HepG2 (cell line): ENCODE results near the gene SLC2A2. TPM values are rescaled to one million over a fixed set of nuclear protein-coding genes. Genes with fewer than 3 reads are reported as not detected.

Experiments
- DBP ChIP-seq: sonication (generic); formaldehyde crosslinking; IDR thresholded peaks from 2 replicates; pipeline ENCODE4 v1.4.0; 2020; ENCODE audit warnings: missing genetic modification reagents; ENCODE audit errors: not compliant biosample characterization
- EEA1 ChIP-seq: sonication (generic); formaldehyde crosslinking; IDR thresholded peaks from 2 replicates; pipeline ENCODE4 v1.5.1; 2020; ENCODE audit warnings: mild to moderate bottlenecking, missing genetic modification reagents, borderline replicate concordance
- GATAD2A ChIP-seq: IDR thresholded peaks from 2 replicates; pipeline ENCODE4 v1.6.1; 2016
- HDAC1 ChIP-seq: sonication (generic); formaldehyde crosslinking; IDR thresholded peaks from 2 replicates; pipeline ENCODE4 v1.5.1; 2020; ENCODE audit warnings: mild to moderate bottlenecking, missing genetic modification reagents
- ISL2 ChIP-seq: sonication (generic); formaldehyde crosslinking; IDR thresholded peaks from 2 replicates; pipeline ENCODE4 v1.5.0; 2020; ENCODE audit warnings: missing genetic modification reagents
- PHF20 ChIP-seq: sonication (generic); formaldehyde crosslinking; IDR thresholded peaks from 2 replicates; pipeline ENCODE4 v1.5.0; 2020; ENCODE audit warnings: mild to moderate bottlenecking, missing genetic modification reagents
- PRMT3 ChIP-seq: sonication (generic); formaldehyde crosslinking; IDR thresholded peaks from 2 replicates; pipeline ENCODE4 v1.8.1; 2022; ENCODE audit warnings: low read depth, mild to moderate bottlenecking, moderate library complexity, missing genetic modification reagents, borderline replicate concordance
- SNAPC2 ChIP-seq: sonication (generic); formaldehyde crosslinking; IDR thresholded peaks from 2 replicates; pipeline ENCODE4 v1.8.1; 2022; ENCODE audit warnings: mild to moderate bottlenecking, missing genetic modification reagents
- TCF7 ChIP-seq: sonication (generic); IDR thresholded peaks from 2 replicates; pipeline ENCODE4 v1.6.1; 2016; ENCODE audit warnings: antibody characterized with exemption, low read depth
- TOE1 ChIP-seq: sonication (generic); formaldehyde crosslinking; IDR thresholded peaks from 2 replicates; pipeline ENCODE4 v1.4.0; 2020; ENCODE audit warnings: mild to moderate bottlenecking, missing genetic modification reagents
- ZMYM2 ChIP-seq: sonication (generic); formaldehyde crosslinking; IDR thresholded peaks from 2 replicates; pipeline ENCODE4 v1.8.0; 2022; ENCODE audit warnings: mild to moderate bottlenecking, missing genetic modification reagents
- ZNF101 ChIP-seq: sonication (generic); formaldehyde crosslinking; IDR thresholded peaks from 2 replicates; pipeline ENCODE4 v1.4.0; 2020; ENCODE audit warnings: mild to moderate bottlenecking, low read depth, missing genetic modification reagents, borderline replicate concordance
- ZNF230 ChIP-seq: sonication (generic); formaldehyde crosslinking; IDR thresholded peaks from 2 replicates; pipeline ENCODE4 v1.4.0; 2020; ENCODE audit warnings: mild to moderate bottlenecking, missing genetic modification reagents
- ZNF326 ChIP-seq: sonication (generic); formaldehyde crosslinking; IDR thresholded peaks from 2 replicates; pipeline ENCODE4 v1.4.0; 2020; ENCODE audit warnings: missing genetic modification reagents, borderline replicate concordance
- ZNF33A ChIP-seq: sonication (generic); formaldehyde crosslinking; IDR thresholded peaks from 2 replicates; pipeline ENCODE4 v1.5.1; 2020; ENCODE audit warnings: missing genetic modification reagents, mild to moderate bottlenecking, moderate library complexity, borderline replicate concordance
- polyA plus RNA-seq, 8 experiments: library from polyadenylated mRNA; depleted of rRNA in 3 of 8; stranded (reverse) in 7 of 8; unstranded in 1 of 8; fragments of >200 nt; fragmentation: Illumina TruSeq in 4 of 8; extraction: Trizol in 4 of 8; gene quantifications; 2 replicates each; pipeline versions ENCODE4 v1.2.1 to v1.2.3, GENCODE V29; 2011 to 2016; ENCODE audit warnings: low read depth in 4 of 8, missing spikeins in 1 of 8, mixed read lengths in 1 of 8; ENCODE audit not compliant: insufficient read depth in 1 of 8
- total RNA-seq, 5 experiments: library from RNA; depleted of rRNA; stranded (reverse); fragments of >200 nt; fragmentation: Illumina TruSeq; extraction: Trizol; gene quantifications; 2 replicates each; pipeline ENCODE4 v1.2.3, GENCODE V29; 2016; ENCODE audit warnings: low read depth in 1 of 5
- TF ChIP-seq, protein P1 (sequence below): sonication (generic); formaldehyde crosslinking; IDR thresholded peaks from 2 replicates; pipeline ENCODE4 v1.5.0; 2020; ENCODE audit warnings: mild to moderate bottlenecking, missing genetic modification reagents, borderline replicate concordance
- TF ChIP-seq, protein P2 (sequence below): IDR thresholded peaks from 2 replicates; pipeline ENCODE4 v1.6.1; 2012; ENCODE audit warnings: low read length, improper control_type of control experiment
- TF ChIP-seq, protein P3 (sequence below): sonication (generic); formaldehyde crosslinking; IDR thresholded peaks from 2 replicates; pipeline ENCODE4 v1.4.0; 2020; ENCODE audit warnings: missing genetic modification reagents, borderline replicate concordance

Gene SLC2A2
- total and polyA plus RNA-seq, 2 of the 13 experiments (the other 11 are each of a cell fraction or from before 2014, with no cell fraction given), result 19.5 to 23.2 TPM

DNA sequence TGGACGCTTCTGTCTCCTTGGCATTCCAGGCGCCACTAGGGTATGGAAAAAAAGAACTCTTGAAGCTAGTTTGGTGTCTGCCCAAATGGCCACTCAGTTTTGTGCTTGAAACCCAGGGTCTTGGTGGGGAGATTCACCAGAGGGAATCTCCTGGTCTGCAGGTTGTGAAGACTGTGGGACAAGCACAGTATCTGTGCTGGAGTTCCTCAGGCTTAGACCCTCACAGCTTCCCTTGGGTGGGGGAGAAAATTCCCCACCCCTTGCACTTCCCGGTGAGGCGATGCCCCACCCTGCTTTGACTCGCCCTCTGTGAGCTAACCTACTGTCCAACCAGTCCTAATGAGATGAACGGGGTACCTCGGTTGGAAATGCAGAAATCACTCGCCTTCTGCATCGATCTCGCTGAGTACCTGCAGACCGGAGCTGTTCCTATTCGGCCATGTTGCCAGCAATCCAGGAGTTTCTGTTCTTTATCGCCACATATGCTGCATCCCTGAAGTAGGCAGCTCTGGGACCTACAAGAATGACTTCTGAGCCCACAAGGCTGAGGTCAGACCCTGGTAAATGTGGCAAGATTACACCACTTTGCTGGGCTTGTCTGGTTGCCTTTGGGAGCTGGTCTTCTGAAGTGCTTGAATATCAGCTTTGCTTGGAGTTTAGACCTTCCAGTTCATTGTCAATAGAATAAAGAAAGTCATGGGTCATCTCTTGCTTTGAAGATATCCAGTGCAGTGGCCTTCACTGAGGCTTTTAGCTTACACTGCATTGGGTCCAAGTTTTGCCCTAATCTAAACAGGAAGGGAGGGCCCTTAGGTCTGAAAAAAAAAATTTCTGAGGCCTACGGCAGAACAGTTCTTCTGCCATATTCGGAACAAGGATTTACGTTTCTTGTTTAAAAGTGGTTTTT, 51.0 kb downstream of the SLC2A2 start (continued):
- TF ChIP-seq TCF7 (peak; percentile 84), PRMT3 (CRISPR knock-in tag) (no peak), TOE1 (CRISPR knock-in tag) (no peak), ZNF326 (no peak), ZNF101 (no peak), SNAPC2 (CRISPR knock-in tag) (0 out of 2 replicates have a peak, but pooled peaks have one; percentile 59), ZMYM2 (CRISPR knock-in tag) (0 out of 2 replicates have a peak, but pooled peaks have one; percentile 57), DBP (CRISPR knock-in tag) (no peak), ISL2 (CRISPR knock-in tag) (peak; percentile 76), PHF20 (CRISPR knock-in tag) (no peak), ZNF33A (CRISPR knock-in tag) (no peak), HDAC1 (0 out of 2 replicates have a peak, but pooled peaks have one; percentile 27), GATAD2A (CRISPR knock-in tag) (peak; percentile 66), ZNF230 (CRISPR knock-in tag) (no peak), EEA1 (no peak)
- TF ChIP-seq, protein P1, sequence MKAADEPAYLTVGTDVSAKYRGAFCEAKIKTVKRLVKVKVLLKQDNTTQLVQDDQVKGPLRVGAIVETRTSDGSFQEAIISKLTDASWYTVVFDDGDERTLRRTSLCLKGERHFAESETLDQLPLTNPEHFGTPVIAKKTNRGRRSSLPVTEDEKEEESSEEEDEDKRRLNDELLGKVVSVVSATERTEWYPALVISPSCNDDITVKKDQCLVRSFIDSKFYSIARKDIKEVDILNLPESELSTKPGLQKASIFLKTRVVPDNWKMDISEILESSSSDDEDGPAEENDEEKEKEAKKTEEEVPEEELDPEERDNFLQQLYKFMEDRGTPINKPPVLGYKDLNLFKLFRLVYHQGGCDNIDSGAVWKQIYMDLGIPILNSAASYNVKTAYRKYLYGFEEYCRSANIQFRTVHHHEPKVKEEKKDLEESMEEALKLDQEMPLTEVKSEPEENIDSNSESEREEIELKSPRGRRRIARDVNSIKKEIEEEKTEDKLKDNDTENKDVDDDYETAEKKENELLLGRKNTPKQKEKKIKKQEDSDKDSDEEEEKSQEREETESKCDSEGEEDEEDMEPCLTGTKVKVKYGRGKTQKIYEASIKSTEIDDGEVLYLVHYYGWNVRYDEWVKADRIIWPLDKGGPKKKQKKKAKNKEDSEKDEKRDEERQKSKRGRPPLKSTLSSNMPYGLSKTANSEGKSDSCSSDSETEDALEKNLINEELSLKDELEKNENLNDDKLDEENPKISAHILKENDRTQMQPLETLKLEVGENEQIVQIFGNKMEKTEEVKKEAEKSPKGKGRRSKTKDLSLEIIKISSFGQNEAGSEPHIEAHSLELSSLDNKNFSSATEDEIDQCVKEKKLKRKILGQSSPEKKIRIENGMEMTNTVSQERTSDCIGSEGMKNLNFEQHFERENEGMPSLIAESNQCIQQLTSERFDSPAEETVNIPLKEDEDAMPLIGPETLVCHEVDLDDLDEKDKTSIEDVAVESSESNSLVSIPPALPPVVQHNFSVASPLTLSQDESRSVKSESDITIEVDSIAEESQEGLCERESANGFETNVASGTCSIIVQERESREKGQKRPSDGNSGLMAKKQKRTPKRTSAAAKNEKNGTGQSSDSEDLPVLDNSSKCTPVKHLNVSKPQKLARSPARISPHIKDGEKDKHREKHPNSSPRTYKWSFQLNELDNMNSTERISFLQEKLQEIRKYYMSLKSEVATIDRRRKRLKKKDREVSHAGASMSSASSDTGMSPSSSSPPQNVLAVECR, result no peak
- TF ChIP-seq, protein P2, sequence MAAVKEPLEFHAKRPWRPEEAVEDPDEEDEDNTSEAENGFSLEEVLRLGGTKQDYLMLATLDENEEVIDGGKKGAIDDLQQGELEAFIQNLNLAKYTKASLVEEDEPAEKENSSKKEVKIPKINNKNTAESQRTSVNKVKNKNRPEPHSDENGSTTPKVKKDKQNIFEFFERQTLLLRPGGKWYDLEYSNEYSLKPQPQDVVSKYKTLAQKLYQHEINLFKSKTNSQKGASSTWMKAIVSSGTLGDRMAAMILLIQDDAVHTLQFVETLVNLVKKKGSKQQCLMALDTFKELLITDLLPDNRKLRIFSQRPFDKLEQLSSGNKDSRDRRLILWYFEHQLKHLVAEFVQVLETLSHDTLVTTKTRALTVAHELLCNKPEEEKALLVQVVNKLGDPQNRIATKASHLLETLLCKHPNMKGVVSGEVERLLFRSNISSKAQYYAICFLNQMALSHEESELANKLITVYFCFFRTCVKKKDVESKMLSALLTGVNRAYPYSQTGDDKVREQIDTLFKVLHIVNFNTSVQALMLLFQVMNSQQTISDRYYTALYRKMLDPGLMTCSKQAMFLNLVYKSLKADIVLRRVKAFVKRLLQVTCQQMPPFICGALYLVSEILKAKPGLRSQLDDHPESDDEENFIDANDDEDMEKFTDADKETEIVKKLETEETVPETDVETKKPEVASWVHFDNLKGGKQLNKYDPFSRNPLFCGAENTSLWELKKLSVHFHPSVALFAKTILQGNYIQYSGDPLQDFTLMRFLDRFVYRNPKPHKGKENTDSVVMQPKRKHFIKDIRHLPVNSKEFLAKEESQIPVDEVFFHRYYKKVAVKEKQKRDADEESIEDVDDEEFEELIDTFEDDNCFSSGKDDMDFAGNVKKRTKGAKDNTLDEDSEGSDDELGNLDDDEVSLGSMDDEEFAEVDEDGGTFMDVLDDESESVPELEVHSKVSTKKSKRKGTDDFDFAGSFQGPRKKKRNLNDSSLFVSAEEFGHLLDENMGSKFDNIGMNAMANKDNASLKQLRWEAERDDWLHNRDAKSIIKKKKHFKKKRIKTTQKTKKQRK, result no peak
- TF ChIP-seq, protein P3, sequence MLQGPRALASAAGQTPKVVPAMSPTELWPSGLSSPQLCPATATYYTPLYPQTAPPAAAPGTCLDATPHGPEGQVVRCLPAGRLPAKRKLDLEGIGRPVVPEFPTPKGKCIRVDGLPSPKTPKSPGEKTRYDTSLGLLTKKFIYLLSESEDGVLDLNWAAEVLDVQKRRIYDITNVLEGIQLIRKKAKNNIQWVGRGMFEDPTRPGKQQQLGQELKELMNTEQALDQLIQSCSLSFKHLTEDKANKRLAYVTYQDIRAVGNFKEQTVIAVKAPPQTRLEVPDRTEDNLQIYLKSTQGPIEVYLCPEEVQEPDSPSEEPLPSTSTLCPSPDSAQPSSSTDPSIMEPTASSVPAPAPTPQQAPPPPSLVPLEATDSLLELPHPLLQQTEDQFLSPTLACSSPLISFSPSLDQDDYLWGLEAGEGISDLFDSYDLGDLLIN (CRISPR knock-in tag), result no peak
